HepG2 (cell line): Measurements from ENCODE around the gene CLIC1. TPM values are rescaled to one million over a fixed set of nuclear protein-coding genes. Genes with fewer than 3 reads are reported as not detected.

Experiments used
- ARID2 ChIP-seq: sonication (generic); formaldehyde crosslinking; IDR thresholded peaks from 2 replicates; pipeline ENCODE4 v1.8.1; 2022; ENCODE audit warnings: mild to moderate bottlenecking, missing genetic modification reagents, borderline replicate concordance
- DNMT3B ChIP-seq: conservative IDR thresholded peaks from 2 replicates; pipeline ENCODE4 v1.6.1; 2016; ENCODE audit warnings: missing biosample characterization, control low read depth
- DR1 ChIP-seq: sonication (generic); formaldehyde crosslinking; IDR thresholded peaks from 2 replicates; pipeline ENCODE4 v1.8.0; 2021; ENCODE audit warnings: mild to moderate bottlenecking, missing genetic modification reagents, inconsistent platforms
- ESRRA ChIP-seq: sonication (generic); formaldehyde crosslinking; IDR thresholded peaks from 2 replicates; pipeline ENCODE4 v1.5.1; 2020; ENCODE audit warnings: mild to moderate bottlenecking, low read depth, missing genetic modification reagents
- MTA1 ChIP-seq: sonication (generic); formaldehyde crosslinking; IDR thresholded peaks from 2 replicates; pipeline ENCODE4 v1.4.0; 2020; ENCODE audit warnings: missing genetic modification reagents, mild to moderate bottlenecking, borderline replicate concordance
- MYPOP ChIP-seq: sonication (generic); formaldehyde crosslinking; IDR thresholded peaks from 2 replicates; pipeline ENCODE4 v1.8.1; 2023; ENCODE audit warnings: mild to moderate bottlenecking, moderate library complexity, missing genetic modification reagents
- REPIN1 ChIP-seq: sonication (generic); formaldehyde crosslinking; IDR thresholded peaks from 2 replicates; pipeline ENCODE4 v1.8.0; 2022; ENCODE audit warnings: missing genetic modification reagents, low read depth, mild to moderate bottlenecking, borderline replicate concordance
- SIX4 ChIP-seq: sonication (generic); formaldehyde crosslinking; IDR thresholded peaks from 2 replicates; pipeline ENCODE4 v1.4.0; 2020; ENCODE audit warnings: missing genetic modification reagents
- TCF7 ChIP-seq: sonication (generic); IDR thresholded peaks from 2 replicates; pipeline ENCODE4 v1.6.1; 2016; ENCODE audit warnings: antibody characterized with exemption, low read depth
- TFDP1 ChIP-seq: IDR thresholded peaks from 2 replicates; pipeline ENCODE4 v1.6.1; 2016; ENCODE audit warnings: missing compliant biosample characterization, missing genetic modification reagents, borderline replicate concordance
- ZBTB1 ChIP-seq: sonication (generic); formaldehyde crosslinking; IDR thresholded peaks from 2 replicates; pipeline ENCODE4 v1.4.0; 2020; ENCODE audit warnings: missing genetic modification reagents, borderline replicate concordance
- ZBTB42 ChIP-seq: sonication (generic); formaldehyde crosslinking; IDR thresholded peaks from 2 replicates; pipeline ENCODE4 v1.5.0; 2020; ENCODE audit warnings: mild to moderate bottlenecking, missing genetic modification reagents
- ZMYM2 ChIP-seq: sonication (generic); formaldehyde crosslinking; IDR thresholded peaks from 2 replicates; pipeline ENCODE4 v1.8.0; 2022; ENCODE audit warnings: mild to moderate bottlenecking, missing genetic modification reagents
- ZNF263 ChIP-seq: sonication (generic); formaldehyde crosslinking; IDR thresholded peaks from 2 replicates; pipeline ENCODE4 v1.4.0; 2020; ENCODE audit warnings: missing genetic modification reagents
- ZNF367 ChIP-seq: sonication (generic); formaldehyde crosslinking; IDR thresholded peaks from 2 replicates; pipeline ENCODE4 v1.4.0; 2020; ENCODE audit warnings: missing genetic modification reagents, borderline replicate concordance
- ZNF460 ChIP-seq: sonication (generic); formaldehyde crosslinking; IDR thresholded peaks from 2 replicates; pipeline ENCODE4 v1.5.1; 2020; ENCODE audit warnings: missing genetic modification reagents, mild to moderate bottlenecking, borderline replicate concordance
- ZNF670 ChIP-seq: sonication (generic); formaldehyde crosslinking; IDR thresholded peaks from 2 replicates; pipeline ENCODE4 v1.8.0; 2022; ENCODE audit warnings: mild to moderate bottlenecking, missing genetic modification reagents, borderline replicate concordance
- polyA plus RNA-seq, 8 experiments: library from polyadenylated mRNA; depleted of rRNA in 3 of 8; stranded (reverse) in 7 of 8; unstranded in 1 of 8; fragments of >200 nt; fragmentation: Illumina TruSeq in 4 of 8; extraction: Trizol in 4 of 8; gene quantifications; 2 replicates each; pipeline versions ENCODE4 v1.2.1 to v1.2.3, GENCODE V29; 2011 to 2016; ENCODE audit warnings: low read depth in 4 of 8, missing spikeins in 1 of 8, mixed read lengths in 1 of 8; ENCODE audit not compliant: insufficient read depth in 1 of 8
- total RNA-seq, 5 experiments: library from RNA; depleted of rRNA; stranded (reverse); fragments of >200 nt; fragmentation: Illumina TruSeq; extraction: Trizol; gene quantifications; 2 replicates each; pipeline ENCODE4 v1.2.3, GENCODE V29; 2016; ENCODE audit warnings: low read depth in 1 of 5
- TF ChIP-seq, protein P1 (sequence below): sonication (generic); formaldehyde crosslinking; IDR thresholded peaks from 2 replicates; pipeline ENCODE4 v1.5.0; 2020; ENCODE audit warnings: missing genetic modification reagents, mild to moderate bottlenecking, borderline replicate concordance
- TF ChIP-seq, protein P2 (sequence below): sonication (generic); formaldehyde crosslinking; IDR thresholded peaks from 2 replicates; pipeline ENCODE4 v1.4.0; 2020; ENCODE audit warnings: mild to moderate bottlenecking, low read depth, missing genetic modification reagents
- TF ChIP-seq, protein P3 (sequence below): sonication (generic); formaldehyde crosslinking; IDR thresholded peaks from 2 replicates; pipeline ENCODE4 v1.4.0; 2020; ENCODE audit warnings: low read depth, missing genetic modification reagents

CLIC1 gene
- total and polyA plus RNA-seq, 2 of the 13 experiments (the other 11 are each of a cell fraction or from before 2014, with no cell fraction given) = 602 to 891 TPM

- no peak for TF ChIP-seq MYPOP (CRISPR knock-in tag)
- TF ChIP-seq, protein P1, sequence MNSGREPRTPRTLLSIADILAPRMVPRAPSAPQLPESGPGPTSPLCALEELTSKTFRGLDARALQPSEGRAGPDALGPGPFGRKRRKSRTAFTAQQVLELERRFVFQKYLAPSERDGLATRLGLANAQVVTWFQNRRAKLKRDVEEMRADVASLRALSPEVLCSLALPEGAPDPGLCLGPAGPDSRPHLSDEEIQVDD (CRISPR knock-in tag) = no peak
- no peak for TF ChIP-seq ZNF460 (CRISPR knock-in tag)
- no peak for TF ChIP-seq ZNF670 (CRISPR knock-in tag)
- TF ChIP-seq MTA1 (CRISPR knock-in tag) = no peak
- TF ChIP-seq ARID2 (CRISPR knock-in tag) = no peak
- TF ChIP-seq DR1 = no peak
- no peak for TF ChIP-seq REPIN1 (CRISPR knock-in tag)
- TF ChIP-seq SIX4 (CRISPR knock-in tag) = no peak
- TF ChIP-seq ESRRA (CRISPR knock-in tag) = no peak
- TF ChIP-seq, protein P2, sequence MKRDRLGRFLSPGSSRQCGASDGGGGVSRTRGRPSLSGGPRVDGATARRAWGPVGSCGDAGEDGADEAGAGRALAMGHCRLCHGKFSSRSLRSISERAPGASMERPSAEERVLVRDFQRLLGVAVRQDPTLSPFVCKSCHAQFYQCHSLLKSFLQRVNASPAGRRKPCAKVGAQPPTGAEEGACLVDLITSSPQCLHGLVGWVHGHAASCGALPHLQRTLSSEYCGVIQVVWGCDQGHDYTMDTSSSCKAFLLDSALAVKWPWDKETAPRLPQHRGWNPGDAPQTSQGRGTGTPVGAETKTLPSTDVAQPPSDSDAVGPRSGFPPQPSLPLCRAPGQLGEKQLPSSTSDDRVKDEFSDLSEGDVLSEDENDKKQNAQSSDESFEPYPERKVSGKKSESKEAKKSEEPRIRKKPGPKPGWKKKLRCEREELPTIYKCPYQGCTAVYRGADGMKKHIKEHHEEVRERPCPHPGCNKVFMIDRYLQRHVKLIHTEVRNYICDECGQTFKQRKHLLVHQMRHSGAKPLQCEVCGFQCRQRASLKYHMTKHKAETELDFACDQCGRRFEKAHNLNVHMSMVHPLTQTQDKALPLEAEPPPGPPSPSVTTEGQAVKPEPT (CRISPR knock-in tag) = no peak
- TF ChIP-seq TFDP1 (CRISPR knock-in tag) = no peak
- TF ChIP-seq ZBTB42 (CRISPR knock-in tag) = no peak
- TF ChIP-seq ZBTB1 (CRISPR knock-in tag) = no peak
- TF ChIP-seq, protein P3, sequence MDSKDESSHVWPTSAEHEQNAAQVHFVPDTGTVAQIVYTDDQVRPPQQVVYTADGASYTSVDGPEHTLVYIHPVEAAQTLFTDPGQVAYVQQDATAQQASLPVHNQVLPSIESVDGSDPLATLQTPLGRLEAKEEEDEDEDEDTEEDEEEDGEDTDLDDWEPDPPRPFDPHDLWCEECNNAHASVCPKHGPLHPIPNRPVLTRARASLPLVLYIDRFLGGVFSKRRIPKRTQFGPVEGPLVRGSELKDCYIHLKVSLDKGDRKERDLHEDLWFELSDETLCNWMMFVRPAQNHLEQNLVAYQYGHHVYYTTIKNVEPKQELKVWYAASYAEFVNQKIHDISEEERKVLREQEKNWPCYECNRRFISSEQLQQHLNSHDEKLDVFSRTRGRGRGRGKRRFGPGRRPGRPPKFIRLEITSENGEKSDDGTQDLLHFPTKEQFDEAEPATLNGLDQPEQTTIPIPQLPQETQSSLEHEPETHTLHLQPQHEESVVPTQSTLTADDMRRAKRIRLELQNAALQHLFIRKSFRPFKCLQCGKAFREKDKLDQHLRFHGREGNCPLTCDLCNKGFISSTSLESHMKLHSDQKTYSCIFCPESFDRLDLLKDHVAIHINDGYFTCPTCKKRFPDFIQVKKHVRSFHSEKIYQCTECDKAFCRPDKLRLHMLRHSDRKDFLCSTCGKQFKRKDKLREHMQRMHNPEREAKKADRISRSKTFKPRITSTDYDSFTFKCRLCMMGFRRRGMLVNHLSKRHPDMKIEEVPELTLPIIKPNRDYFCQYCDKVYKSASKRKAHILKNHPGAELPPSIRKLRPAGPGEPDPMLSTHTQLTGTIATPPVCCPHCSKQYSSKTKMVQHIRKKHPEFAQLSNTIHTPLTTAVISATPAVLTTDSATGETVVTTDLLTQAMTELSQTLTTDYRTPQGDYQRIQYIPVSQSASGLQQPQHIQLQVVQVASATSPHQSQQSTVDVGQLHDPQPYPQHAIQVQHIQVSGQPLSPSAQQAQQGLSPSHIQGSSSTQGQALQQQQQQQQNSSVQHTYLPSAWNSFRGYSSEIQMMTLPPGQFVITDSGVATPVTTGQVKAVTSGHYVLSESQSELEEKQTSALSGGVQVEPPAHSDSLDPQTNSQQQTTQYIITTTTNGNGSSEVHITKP (CRISPR knock-in tag) = no peak
- TF ChIP-seq ZMYM2 = no peak
- TF ChIP-seq ZNF367 (CRISPR knock-in tag) = no peak
- no peak for TF ChIP-seq DNMT3B (CRISPR knock-in tag)
- no peak for TF ChIP-seq TCF7
- no peak for TF ChIP-seq ZNF263 (CRISPR knock-in tag)
Measured at GRCh38 chr6:31778193-31778592, 41.9 kb upstream of the CLIC1 start (continued).
